HEK293 (cell line): ENCODE results near the gene SPTLC2.

ENCODE experiments used
- CTCF ChIA-PET: fragments of 350-600 bp; formaldehyde crosslinking; extraction: SDS; loops from one replicate; lab custom pipeline; 2021; ENCODE audit warnings: antibody characterized with exemption; lab: Yijun Ruan, JAX
- POLR2A ChIA-PET: fragments of 300-600 bp; formaldehyde crosslinking; extraction: SDS; loops from one replicate; lab custom pipeline; 2020; ENCODE audit warnings: antibody characterized with exemption, inconsistent platforms; lab: Yijun Ruan, JAX
- H3K27ac ChIP-seq: fragments of 200-500 bp; sonication (Bioruptor generic); 2 replicates; pipeline ENCODE4 v1.5.1; 2014; ENCODE audit warnings: low read depth, low read length, control low read depth, inconsistent platforms; ENCODE audit errors: extremely low read depth
- H3K36me3 ChIP-seq, 2 experiments: fragments of 200-500 bp in 1 of 2; sonication (Bioruptor generic) in 1 of 2; 1 replicate in 1 of 2; 2 replicates in 1 of 2; pipeline ENCODE4 v1.5.1; 2014 to 2017; ENCODE audit warnings: inconsistent platforms in 2 of 2, low read length in 2 of 2; ENCODE audit not compliant: control insufficient read depth in 2 of 2, insufficient read depth in 1 of 2
- H3K4me1 ChIP-seq: fragments of 200-500 bp; sonication (Bioruptor generic); 2 replicates; pipeline ENCODE4 v1.5.1; 2014; ENCODE audit warnings: mild to moderate bottlenecking, low read length, inconsistent platforms; ENCODE audit not compliant: control insufficient read depth, insufficient read depth
- H3K4me3 ChIP-seq: 2 replicates; pipeline ENCODE4 v1.5.1; 2011; ENCODE audit warnings: low read depth, mild to moderate bottlenecking, control low read depth, low read length, moderate library complexity
- H3K9me3 ChIP-seq: fragments of 200-500 bp; sonication (Bioruptor generic); 2 replicates; pipeline ENCODE4 v1.5.1; 2014; ENCODE audit warnings: low read depth, low read length, inconsistent platforms; ENCODE audit not compliant: control insufficient read depth, insufficient read depth
- GLIS1 ChIP-seq: fragments of 450-650 bp; formaldehyde crosslinking; IDR thresholded peaks from 2 replicates; pipeline ENCODE4 v1.5.1; 2016; ENCODE audit warnings: missing biosample characterization, missing genetic modification characterization
- KLF8 ChIP-seq: fragments of 450-650 bp; formaldehyde crosslinking; IDR thresholded peaks from 2 replicates; pipeline ENCODE4 v1.5.1; 2016; ENCODE audit warnings: missing biosample characterization, missing genetic modification characterization
- REPIN1 ChIP-seq: fragments of 450-650 bp; formaldehyde crosslinking; IDR thresholded peaks from 2 replicates; pipeline ENCODE4 v1.5.1; 2017; ENCODE audit warnings: missing biosample characterization, missing genetic modification characterization, low read depth
- SP3 ChIP-seq: fragments of 450-650 bp; formaldehyde crosslinking; IDR thresholded peaks from 2 replicates; pipeline ENCODE4 v1.5.1; 2016; ENCODE audit warnings: missing biosample characterization, missing genetic modification characterization
- YY2 ChIP-seq: fragments of 450-650 bp; formaldehyde crosslinking; IDR thresholded peaks from 2 replicates; pipeline ENCODE4 v1.5.1; 2016; ENCODE audit warnings: missing biosample characterization, missing genetic modification characterization
- ZBTB48 ChIP-seq: fragments of 450-650 bp; formaldehyde crosslinking; IDR thresholded peaks from 2 replicates; pipeline ENCODE4 v1.5.1; 2016; ENCODE audit warnings: missing biosample characterization, missing genetic modification characterization
- ZNF274 ChIP-seq, 2 experiments: fragments of 200-500 bp in 1 of 2; fragments of 450-650 bp in 1 of 2; sonication (Bioruptor generic) in 1 of 2; formaldehyde crosslinking in 1 of 2; IDR thresholded peaks; 2 replicates each; pipeline versions ENCODE4 v1.5.1 to v1.6.1; 2014 to 2016; ENCODE audit warnings: borderline replicate concordance in 1 of 2, inconsistent platforms in 1 of 2, low read length in 1 of 2, missing biosample characterization in 1 of 2, missing genetic modification characterization in 1 of 2
- ZNF280D ChIP-seq: fragments of 450-650 bp; formaldehyde crosslinking; IDR thresholded peaks from 2 replicates; pipeline ENCODE4 v1.5.1; 2016; ENCODE audit warnings: missing biosample characterization, missing genetic modification characterization
- ZNF341 ChIP-seq: fragments of 450-650 bp; formaldehyde crosslinking; IDR thresholded peaks from 2 replicates; pipeline ENCODE4; 2016; ENCODE audit warnings: low read depth, missing biosample characterization, missing genetic modification characterization
- ZNF423 ChIP-seq: fragments of 450-650 bp; formaldehyde crosslinking; IDR thresholded peaks from 2 replicates; pipeline ENCODE4 v1.5.1; 2016; ENCODE audit warnings: missing biosample characterization, missing genetic modification characterization
- ZNF48 ChIP-seq: fragments of 450-650 bp; formaldehyde crosslinking; IDR thresholded peaks from 2 replicates; pipeline ENCODE4 v1.5.1; 2016; ENCODE audit warnings: missing biosample characterization, missing genetic modification characterization
- ZNF488 ChIP-seq: fragments of 450-650 bp; formaldehyde crosslinking; IDR thresholded peaks from 2 replicates; pipeline ENCODE4 v1.5.1; 2016; ENCODE audit warnings: missing biosample characterization, missing genetic modification characterization
- ZNF600 ChIP-seq: fragments of 450-650 bp; formaldehyde crosslinking; IDR thresholded peaks from 2 replicates; pipeline ENCODE4 v1.5.1; 2016; ENCODE audit warnings: missing biosample characterization, missing genetic modification characterization
- ZNF664 ChIP-seq: fragments of 450-650 bp; formaldehyde crosslinking; IDR thresholded peaks from 2 replicates; pipeline ENCODE4 v1.5.1; 2016; ENCODE audit warnings: missing biosample characterization, missing genetic modification characterization
- ZNF701 ChIP-seq: fragments of 450-650 bp; formaldehyde crosslinking; IDR thresholded peaks from 2 replicates; pipeline ENCODE4 v1.5.1; 2016; ENCODE audit warnings: missing biosample characterization, missing genetic modification characterization
- ZNF707 ChIP-seq: fragments of 450-650 bp; formaldehyde crosslinking; IDR thresholded peaks from 2 replicates; pipeline ENCODE4 v1.5.1; 2016; ENCODE audit warnings: missing biosample characterization, missing genetic modification characterization
- ZNF791 ChIP-seq: fragments of 450-650 bp; formaldehyde crosslinking; IDR thresholded peaks from 2 replicates; pipeline ENCODE4 v1.5.1; 2016; ENCODE audit warnings: missing biosample characterization, missing genetic modification characterization
- ZSCAN4 ChIP-seq: fragments of 450-650 bp; formaldehyde crosslinking; IDR thresholded peaks from 2 replicates; pipeline ENCODE4 v1.5.1; 2017; ENCODE audit warnings: missing biosample characterization, missing genetic modification characterization
- TF ChIP-seq, protein P1 (sequence below): fragments of 450-650 bp; formaldehyde crosslinking; IDR thresholded peaks from 2 replicates; pipeline ENCODE4 v1.5.1; 2016; ENCODE audit warnings: missing biosample characterization, missing genetic modification characterization
- TF ChIP-seq, protein P2 (sequence below): sonication (generic); formaldehyde crosslinking; IDR thresholded peaks from 2 replicates; pipeline ENCODE4 v1.8.1; 2022; ENCODE audit warnings: mild to moderate bottlenecking, moderate library complexity, missing genetic modification reagents
- TF ChIP-seq, protein P3 (sequence below): fragments of 450-650 bp; formaldehyde crosslinking; IDR thresholded peaks from 2 replicates; pipeline ENCODE4 v1.5.1; 2016; ENCODE audit warnings: missing biosample characterization, missing genetic modification characterization
- TF ChIP-seq, protein P4 (sequence below): fragments of 450-650 bp; formaldehyde crosslinking; IDR thresholded peaks from 2 replicates; pipeline ENCODE4 v1.5.1; 2016; ENCODE audit warnings: missing biosample characterization, missing genetic modification characterization

SPTLC2 gene

DNA sequence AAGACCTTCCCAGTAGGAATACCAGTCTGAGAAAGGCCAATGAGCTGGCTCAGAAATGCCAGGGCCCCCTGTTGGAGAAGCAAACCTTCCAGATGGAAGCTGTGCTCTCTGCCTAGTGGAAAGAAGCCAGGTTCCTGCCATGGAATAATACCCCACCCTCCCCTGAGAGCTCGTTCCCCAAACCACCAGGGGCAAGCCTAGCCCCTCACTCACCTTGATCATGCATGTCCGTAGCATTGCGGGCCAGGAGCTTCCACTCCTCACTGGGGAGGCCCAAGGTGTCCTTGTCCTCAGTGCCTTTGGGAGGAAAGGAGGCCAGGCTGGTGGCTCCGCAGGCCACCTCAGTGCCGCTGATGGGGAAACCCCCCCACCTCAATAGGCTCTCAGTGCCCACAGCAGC, 138.4 kb downstream of the SPTLC2 start:
- H3K36me3 ChIP-seq: no peaks in the 10 kb centered on the region
- ChIA-PET CTCF (no interaction called here), POLR2A (no interaction called here)
- no peaks in the 10 kb centered on the region for H3K4me1 ChIP-seq
- no peak overlapping the region for H3K4me3 ChIP-seq
- no peaks in the 10 kb centered on the region for H3K9me3 ChIP-seq
- no peak overlapping the region for H3K27ac ChIP-seq
- no peak for TF ChIP-seq ZNF707 (tag by site-specific recombination)
- no peak for TF ChIP-seq ZNF48 (tag by site-specific recombination)
- TF ChIP-seq ZSCAN4: no peak
- TF ChIP-seq, protein P1, sequence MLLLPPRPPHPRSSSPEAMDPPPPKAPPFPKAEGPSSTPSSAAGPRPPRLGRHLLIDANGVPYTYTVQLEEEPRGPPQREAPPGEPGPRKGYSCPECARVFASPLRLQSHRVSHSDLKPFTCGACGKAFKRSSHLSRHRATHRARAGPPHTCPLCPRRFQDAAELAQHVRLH (tag by site-specific recombination): no peak
- TF ChIP-seq ZNF341 (tag by site-specific recombination): no peak

DNA sequence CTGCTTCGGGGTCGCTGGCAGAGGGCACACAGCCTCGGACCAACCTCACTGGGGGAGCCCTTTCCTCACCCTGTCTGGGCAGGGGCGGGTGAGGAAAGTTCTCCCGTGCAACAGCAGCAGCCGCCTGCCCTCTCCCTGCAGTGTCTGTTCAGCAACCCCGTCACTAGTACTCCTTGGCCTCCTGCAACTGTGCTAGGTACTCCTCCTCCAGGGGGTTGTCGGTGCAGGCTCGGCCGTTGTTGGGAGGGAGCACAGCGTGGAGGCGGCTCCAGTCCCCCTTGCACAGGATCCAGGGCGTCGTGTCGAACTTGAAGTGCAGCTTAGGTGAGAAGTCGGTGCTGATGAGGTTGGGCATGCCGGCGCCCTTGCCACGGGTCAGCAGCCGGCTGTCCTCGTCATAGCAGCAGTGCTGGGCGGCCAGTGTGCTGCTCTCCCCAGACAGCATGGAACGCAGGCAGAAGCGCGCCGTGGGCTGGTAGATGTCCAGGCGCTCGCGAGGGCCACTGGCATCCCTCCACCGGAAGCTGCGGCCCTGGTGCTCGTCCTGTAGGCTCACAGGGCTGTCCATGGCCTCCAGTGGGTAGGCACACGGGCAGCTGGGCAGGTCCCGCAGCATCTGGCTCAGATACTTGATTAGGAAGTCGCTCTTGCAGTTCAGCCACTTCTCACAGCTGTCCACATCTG, 140.9 kb downstream of the SPTLC2 start:
- Histone ChIP-seq H3K27ac (no peak overlapping the region), H3K4me1 (no peaks in the 10 kb centered on the region), H3K9me3 (no peaks in the 10 kb centered on the region), H3K36me3 (no peaks in the 10 kb centered on the region), H3K4me3 (no peak overlapping the region)
- CTCF ChIA-PET: no interaction called here
- POLR2A ChIA-PET: no interaction called here
- TF ChIP-seq ZNF701 (tag by site-specific recombination): no peak
- TF ChIP-seq ZNF488: no peak
- no peak for TF ChIP-seq ZNF664 (tag by site-specific recombination)
- no peak for TF ChIP-seq YY2 (tag by site-specific recombination)
- TF ChIP-seq, protein P2, sequence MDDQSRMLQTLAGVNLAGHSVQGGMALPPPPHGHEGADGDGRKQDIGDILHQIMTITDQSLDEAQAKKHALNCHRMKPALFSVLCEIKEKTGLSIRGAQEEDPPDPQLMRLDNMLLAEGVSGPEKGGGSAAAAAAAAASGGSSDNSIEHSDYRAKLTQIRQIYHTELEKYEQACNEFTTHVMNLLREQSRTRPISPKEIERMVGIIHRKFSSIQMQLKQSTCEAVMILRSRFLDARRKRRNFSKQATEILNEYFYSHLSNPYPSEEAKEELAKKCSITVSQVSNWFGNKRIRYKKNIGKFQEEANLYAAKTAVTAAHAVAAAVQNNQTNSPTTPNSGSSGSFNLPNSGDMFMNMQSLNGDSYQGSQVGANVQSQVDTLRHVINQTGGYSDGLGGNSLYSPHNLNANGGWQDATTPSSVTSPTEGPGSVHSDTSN: no peak
- TF ChIP-seq, protein P3, sequence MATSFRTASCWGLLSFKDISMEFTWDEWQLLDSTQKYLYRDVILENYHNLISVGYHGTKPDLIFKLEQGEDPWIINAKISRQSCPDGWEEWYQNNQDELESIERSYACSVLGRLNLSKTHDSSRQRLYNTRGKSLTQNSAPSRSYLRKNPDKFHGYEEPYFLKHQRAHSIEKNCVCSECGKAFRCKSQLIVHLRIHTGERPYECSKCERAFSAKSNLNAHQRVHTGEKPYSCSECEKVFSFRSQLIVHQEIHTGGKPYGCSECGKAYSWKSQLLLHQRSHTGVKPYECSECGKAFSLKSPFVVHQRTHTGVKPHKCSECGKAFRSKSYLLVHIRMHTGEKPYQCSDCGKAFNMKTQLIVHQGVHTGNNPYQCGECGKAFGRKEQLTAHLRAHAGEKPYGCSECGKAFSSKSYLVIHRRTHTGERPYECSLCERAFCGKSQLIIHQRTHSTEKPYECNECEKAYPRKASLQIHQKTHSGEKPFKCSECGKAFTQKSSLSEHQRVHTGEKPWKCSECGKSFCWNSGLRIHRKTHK: no peak
- TF ChIP-seq ZNF274 (IDR thresholded peaks at IDR 0.05; ENCODE audit: low read length): no peak
- TF ChIP-seq ZNF274 (tag by site-specific recombination; IDR thresholded peaks at IDR 0.05; ENCODE audit: borderline replicate concordance): no peak
- no peak for TF ChIP-seq ZBTB48 (tag by site-specific recombination)
- TF ChIP-seq ZNF423: no peak
- no peak for TF ChIP-seq ZNF600

DNA sequence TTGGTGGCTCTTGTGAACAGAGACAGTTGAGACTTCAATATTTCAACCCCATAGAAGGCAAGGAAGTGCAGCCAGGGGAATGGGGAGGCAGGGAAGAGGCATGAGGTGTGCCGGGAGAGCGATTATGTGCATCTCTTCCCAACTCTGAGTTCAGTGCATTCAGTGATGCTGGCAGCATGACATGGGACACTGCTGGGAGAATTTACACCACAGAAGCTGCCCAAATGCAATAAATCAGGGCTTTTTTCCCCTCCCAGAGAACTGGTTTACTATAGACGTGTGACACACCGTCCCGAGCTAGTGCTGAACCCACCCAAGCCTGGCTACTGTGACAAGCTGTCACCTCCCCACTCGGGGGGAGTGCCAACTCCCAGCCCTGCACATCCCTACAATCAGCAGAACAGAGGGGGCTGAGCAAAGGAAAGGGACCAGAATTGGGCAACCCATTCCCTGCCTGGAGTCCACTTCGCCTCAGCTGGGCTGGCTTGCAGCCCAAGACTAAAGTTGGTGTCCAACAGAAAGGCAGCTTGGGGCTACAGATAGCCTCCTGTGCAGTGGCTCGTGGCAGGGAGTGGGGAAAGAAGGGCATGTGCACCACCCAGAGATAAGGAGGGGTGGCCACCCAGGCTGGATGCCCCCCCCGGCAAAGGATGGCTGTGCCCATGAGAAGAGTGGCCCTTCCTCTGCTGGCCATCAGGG, 141.8 kb downstream of the SPTLC2 start:
- no peaks in the 10 kb centered on the region for H3K9me3 ChIP-seq
- no peak overlapping the region for H3K27ac ChIP-seq
- ChIA-PET CTCF (no interaction called here), POLR2A (no interaction called here)
- H3K4me1 ChIP-seq: no peaks in the 10 kb centered on the region
- H3K36me3 ChIP-seq: peaks cover 0 to under 1% of the 10 kb centered on the region in 2 experiments; a peak in 1 of 3 replicates
- no peak overlapping the region for H3K4me3 ChIP-seq
- TF ChIP-seq KLF8 (tag by site-specific recombination) (no peak), SP3 (no peak), ZNF791 (tag by site-specific recombination) (no peak), REPIN1 (tag by site-specific recombination) (no peak), ZNF280D (tag by site-specific recombination) (no peak), GLIS1 (no peak)
- TF ChIP-seq, protein P4, sequence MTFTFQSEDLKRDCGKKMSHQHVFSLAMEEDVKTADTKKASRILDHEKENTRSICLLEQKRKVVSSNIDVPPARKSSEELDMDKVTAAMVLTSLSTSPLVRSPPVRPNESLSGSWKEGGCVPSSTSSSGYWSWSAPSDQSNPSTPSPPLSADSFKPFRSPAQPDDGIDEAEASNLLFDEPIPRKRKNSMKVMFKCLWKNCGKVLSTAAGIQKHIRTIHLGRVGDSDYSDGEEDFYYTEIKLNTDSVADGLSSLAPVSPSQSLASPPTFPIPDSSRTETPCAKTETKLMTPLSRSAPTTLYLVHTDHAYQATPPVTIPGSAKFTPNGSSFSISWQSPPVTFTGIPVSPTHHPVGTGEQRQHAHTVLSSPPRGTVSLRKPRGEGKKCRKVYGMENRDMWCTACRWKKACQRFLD (tag by site-specific recombination): no peak
